Cerebellar cortex (tissue), 1 donor: ENCODE results near the gene YY1.
"Not testable (repeated sequence)": the region's sequence is repeated elsewhere in the genome, so short reads cannot be mapped to it uniquely, and the experiment has no call there.

Experiments used
- DNase-seq: peaks from one replicate; pipeline ENCODE4 v3.0.0-alpha.2; 2015; ENCODE audit warnings: low spot score

Gene YY1

GRCh38 chr14:100296106-100296651 is 57.2 kb downstream of the YY1 start:
- no peak for DNase-seq

GRCh38 chr14:100296729-100297128 is 57.8 kb downstream of the YY1 start:
- not testable (repeated sequence) for DNase-seq

GRCh38 chr14:100297320-100298300 is 58.7 kb downstream of the YY1 start:
- peak; percentile 71 for DNase-seq

- DNase-seq, result no peak
Observed at GRCh38 chr14:100298551-100299237, 59.8 kb downstream of the YY1 start.

GRCh38 chr14:100299238-100299560 is 60.3 kb downstream of the YY1 start:
- no peak for DNase-seq

GRCh38 chr14:100302616-100303015 is 63.7 kb downstream of the YY1 start:
- no peak for DNase-seq

GRCh38 chr14:100303179-100303578 is 64.2 kb downstream of the YY1 start:
- no peak for DNase-seq

GRCh38 chr14:100303925-100304324 is 65.0 kb downstream of the YY1 start:
- no peak for DNase-seq

GRCh38 chr14:100304825-100305323 is 65.9 kb downstream of the YY1 start:
- DNase-seq, result peak; percentile 50

- DNase-seq, result no peak
Observed at GRCh38 chr14:100305324-100306100, 66.6 kb downstream of the YY1 start.

GRCh38 chr14:100306101-100306997 is 67.4 kb downstream of the YY1 start, which contains the start of gene SLC25A29:
Gene SLC25A29 (minus strand): TSS chr14:100306444. CDS start chr14:100306232, 212 bp downstream.
- peak; percentile 86 for DNase-seq

- no peak for DNase-seq
Observed at GRCh38 chr14:100306998-100307765, 68.2 kb downstream of the YY1 start.

- peak; percentile 40 for DNase-seq
Observed at GRCh38 chr14:100307766-100308426, 69.0 kb downstream of the YY1 start.

- not testable (repeated sequence) for DNase-seq
Observed at GRCh38 chr14:100308427-100308792, 69.5 kb downstream of the YY1 start.

- DNase-seq, result no peak
Observed at GRCh38 chr14:100309028-100309737, 70.2 kb downstream of the YY1 start.

GRCh38 chr14:100312110-100312876 is 73.3 kb downstream of the YY1 start:
- DNase-seq, result not testable (repeated sequence)

GRCh38 chr14:100312877-100313400 is 74.0 kb downstream of the YY1 start:
- DNase-seq, result no peak
